HG03066 (cell line): ENCODE data around the gene EPOP.

ENCODE experiments used
- ATAC-seq: cut with Tn5 transposase; IDR thresholded peaks from one replicate; pipeline ENCODE4 v1.9.1; 2021; ENCODE audit warnings: low read depth; ENCODE audit not compliant: unreplicated experiment

The EPOP gene

DNA sequence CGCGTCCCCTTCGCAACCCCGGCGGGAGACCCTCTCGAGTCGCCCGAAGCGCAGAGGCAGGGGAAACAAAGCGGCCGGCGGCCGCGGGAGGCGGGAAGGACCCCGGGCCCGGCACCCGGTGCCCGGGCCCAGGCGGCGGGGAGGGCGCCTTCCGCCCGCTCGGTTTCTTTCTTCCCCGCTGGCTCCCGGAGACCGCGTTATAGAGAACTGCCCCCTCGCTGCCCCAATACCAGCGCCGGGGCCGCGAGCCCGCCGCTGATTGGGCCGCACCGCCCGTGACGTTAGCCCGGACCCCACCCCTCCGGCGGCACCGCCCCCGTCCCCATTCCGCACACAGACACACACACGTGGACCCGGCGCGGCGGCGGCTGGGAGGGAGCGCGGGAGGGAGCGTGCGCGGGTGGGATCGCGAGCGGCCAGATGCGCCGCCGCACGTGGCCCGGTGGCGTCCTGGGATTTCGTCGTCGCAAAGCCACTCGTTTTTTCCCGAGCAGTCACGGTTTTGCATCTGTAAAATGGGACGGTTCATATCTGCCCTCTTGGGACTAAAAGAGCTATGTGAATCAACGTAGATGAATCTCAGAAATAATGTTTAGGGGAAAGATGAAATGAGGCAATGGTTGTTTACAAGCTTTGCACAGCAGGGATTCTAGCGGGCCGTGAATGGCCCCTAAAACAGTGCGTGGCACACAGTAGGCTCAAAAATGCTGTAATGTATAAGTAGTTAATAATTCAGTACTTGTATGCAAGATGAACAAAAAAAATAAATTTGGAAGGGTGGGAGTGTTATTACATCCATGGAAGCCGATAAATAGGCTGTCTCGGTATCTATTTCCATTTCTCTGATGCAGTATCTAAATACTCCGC lies at the start of gene EPOP:
TSS of gene EPOP (minus strand) at position 209 of the 867 bp plus-strand sequence. CDS start 462 bp downstream, outside the sequence.
- peak; percentile 64 for ATAC-seq

GRCh38 chr17:38721802-38722201 lies 47.0 kb upstream of the EPOP start:
- no peak for ATAC-seq

DNA sequence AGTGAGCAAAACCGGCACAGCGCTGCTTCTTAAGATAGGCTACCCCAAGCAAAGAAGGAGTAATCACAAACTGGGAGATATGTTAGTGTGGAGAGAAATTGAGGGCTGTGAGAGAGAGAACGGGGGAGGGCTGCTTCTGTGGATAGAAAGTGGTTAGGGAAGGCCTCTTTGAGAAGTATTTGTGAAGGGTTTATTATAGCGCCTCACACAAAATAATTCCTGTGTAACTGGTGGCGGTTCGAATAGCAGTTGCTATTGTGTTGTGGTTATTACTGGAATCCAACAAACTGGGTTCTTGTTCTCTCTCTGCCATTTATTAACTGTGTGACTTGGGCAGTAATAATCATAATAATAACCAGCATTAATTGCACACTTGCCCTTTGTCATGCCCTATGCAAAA lies 46.2 kb upstream of the EPOP start:
- ATAC-seq: no peak

DNA sequence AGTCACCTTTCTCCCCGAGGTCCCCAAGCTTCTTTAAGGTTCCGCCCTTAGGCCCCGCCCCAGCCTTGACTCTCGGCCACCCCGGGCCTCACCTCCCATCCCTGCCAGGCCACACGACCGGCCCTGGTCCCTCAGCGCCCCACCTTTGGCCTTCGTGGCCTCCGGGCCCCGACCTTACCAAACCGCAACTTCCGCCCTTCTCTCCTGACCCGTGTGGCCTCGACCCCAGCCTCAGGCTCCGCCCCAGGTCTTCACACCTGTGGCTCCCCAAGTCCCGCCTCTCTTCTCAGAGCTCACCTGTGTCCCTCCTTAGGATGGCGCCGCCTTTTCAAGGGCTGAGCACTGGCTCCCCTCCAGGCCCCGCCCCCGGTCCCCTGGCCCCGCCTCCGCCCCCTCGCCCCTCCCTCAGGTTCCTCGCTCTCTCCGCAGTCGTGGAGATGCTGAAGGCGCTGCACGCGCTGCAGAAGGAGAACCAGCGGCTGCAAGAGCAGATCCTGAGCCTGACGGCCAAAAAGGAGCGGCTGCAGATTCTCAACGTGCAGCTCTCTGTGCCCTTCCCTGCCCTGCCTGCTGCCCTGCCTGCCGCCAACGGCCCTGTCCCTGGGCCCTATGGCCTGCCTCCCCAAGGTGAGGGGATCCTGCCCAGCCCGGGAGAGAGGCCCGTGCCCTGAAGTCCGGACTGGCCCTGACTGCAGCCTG lies 45.3 kb upstream of the EPOP start:
- no peak for ATAC-seq

DNA sequence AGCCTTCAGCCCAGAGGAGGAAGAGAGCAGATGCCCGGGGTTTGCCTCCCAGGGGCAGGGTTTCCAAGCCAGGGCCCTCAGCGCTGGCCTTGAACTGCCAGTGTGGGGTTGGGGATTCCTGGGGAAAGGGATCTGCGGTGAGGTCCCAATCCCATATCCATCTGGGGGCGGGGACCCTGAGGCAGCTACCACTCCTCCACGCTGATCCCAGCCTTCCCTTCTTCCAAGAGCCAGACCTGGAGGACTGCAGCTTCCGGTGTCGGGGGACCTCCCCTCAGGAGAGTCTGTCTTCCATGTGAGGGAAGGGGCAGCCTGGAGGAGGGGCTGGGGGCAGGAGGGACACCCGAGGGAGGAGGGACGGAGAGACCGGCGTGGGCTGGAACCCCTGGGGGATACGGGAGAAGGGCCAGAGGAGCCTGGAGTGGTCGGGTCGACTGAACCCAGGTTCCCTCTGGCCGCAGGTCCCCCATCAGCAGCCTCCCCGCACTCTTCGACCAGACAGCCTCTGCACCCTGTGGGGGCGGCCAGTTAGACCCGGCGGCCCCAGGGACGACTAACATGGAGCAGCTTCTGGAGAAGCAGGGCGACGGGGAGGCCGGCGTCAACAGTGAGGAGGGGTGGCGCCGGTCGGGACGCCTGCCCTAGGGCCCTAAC lies 44.7 kb upstream of the EPOP start:
- no peak for ATAC-seq

GRCh38 chr17:38717139-38717745 lies 42.5 kb upstream of the EPOP start:
- no peak for ATAC-seq

- ATAC-seq: no peak
Measured at GRCh38 chr17:38716368-38717005, 41.7 kb upstream of the EPOP start.

DNA sequence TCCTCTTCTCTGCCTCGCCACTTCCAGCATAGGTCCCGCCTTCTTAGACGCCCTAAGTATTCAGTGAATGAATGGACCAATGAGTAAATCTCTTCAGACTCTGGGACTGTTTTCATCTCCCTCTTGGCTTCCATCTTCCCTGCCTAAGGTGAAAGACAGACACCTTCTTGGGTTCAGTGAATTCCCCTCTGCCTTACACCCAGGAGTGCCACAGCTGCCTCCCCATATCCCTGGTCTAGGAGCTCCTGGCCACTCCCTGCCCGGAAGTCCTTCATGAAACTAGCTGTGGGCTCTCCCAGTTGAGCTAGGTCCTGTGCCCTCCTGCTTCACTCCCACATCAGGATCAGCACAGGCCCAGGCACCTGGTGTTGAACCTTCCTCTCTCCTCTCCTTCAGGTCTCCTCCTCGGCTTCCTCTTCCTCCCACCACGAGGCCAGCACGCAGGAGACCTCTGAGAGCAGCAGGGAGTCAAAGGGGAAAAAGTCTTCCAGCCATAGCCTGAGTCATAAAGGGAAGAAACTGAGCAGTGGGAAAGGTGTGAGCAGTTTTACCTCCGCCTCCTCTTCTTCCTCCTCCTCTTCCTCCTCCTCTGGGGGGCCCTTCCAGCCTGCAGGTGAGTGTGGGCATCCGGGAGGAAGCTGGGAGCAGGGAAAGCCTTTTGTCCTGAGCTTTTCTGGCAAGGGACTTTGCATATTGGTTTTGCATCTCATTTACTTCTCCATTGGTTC lies 40.6 kb upstream of the EPOP start:
- ATAC-seq: no peak

- no peak for ATAC-seq
Measured at GRCh38 chr17:38713456-38714075, 38.8 kb upstream of the EPOP start.

- no peak for ATAC-seq
Measured at GRCh38 chr17:38712593-38712992, 37.8 kb upstream of the EPOP start.

DNA sequence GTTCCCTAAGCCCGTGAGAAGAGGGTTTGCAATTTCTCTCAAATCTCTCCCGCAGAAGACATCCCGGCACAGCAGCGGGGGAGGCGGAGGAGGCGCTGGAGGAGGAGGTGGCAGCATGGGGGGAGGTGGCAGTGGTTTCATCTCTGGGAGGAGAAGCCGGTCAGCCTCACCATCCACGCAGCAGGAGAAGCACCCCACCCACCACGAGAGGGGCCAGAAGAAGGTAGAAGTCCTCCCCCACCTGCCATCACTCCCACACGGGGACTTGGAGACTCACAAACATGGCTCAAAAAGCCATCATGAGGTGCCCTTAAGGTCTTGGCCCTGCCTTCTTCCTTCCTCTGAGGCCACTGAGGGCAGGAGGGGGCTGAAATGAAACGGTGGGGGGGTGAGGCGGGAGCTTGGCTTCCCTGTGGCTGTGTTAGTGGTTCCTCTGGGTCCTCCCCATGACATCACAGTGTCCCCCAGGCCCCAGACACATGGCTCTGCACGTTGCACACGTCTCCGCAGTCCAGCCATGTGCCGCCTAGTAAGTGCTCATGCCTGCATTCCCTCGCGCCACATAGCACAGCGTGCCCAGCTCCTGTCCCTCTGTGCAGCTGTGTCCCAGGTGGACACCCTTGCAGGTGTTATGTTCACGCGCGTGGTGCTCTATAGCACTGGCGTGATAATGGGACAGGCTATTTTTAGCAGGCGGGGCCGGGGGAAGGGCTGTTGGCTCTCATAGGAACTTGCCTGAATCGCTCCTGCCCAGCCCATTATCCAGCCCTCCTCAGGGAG lies 37.2 kb upstream of the EPOP start:
- ATAC-seq: no peak

DNA sequence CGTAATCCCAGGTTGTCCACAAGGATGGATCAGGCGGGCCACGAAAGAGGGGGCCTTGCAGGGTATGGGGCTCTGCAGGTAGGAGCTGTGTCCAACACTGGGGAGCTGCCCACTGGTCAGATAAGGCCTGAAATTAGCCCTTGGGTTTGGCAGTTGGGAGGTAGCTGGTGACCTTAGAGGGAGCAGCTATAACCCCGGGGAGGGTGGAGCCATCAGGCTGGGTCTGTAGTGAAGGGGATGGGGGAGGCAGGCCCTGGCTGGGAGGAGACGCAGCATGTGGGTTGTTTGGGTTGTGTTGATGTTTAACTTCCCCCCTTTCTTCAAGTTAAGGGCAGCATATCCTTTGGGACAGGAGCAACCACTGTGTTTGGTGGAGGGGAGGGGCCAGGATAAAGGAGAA lies 36.2 kb upstream of the EPOP start:
- ATAC-seq: no peak

- ATAC-seq: no peak
Measured at GRCh38 chr17:38710604-38710962, 35.8 kb upstream of the EPOP start.

- ATAC-seq: no peak
Measured at GRCh38 chr17:38709864-38710603, 35.3 kb upstream of the EPOP start.

GRCh38 chr17:38709104-38709820 lies 34.5 kb upstream of the EPOP start:
- ATAC-seq: no peak

- ATAC-seq: no peak
Measured at GRCh38 chr17:38707678-38708351, 33.1 kb upstream of the EPOP start.
